ENCODE data around the gene CCDC134.
"Not testable (repeated sequence)": the region's sequence is repeated elsewhere in the genome, so short reads cannot be mapped to it uniquely, and the experiment has no call there.

CCDC134 gene

DNA sequence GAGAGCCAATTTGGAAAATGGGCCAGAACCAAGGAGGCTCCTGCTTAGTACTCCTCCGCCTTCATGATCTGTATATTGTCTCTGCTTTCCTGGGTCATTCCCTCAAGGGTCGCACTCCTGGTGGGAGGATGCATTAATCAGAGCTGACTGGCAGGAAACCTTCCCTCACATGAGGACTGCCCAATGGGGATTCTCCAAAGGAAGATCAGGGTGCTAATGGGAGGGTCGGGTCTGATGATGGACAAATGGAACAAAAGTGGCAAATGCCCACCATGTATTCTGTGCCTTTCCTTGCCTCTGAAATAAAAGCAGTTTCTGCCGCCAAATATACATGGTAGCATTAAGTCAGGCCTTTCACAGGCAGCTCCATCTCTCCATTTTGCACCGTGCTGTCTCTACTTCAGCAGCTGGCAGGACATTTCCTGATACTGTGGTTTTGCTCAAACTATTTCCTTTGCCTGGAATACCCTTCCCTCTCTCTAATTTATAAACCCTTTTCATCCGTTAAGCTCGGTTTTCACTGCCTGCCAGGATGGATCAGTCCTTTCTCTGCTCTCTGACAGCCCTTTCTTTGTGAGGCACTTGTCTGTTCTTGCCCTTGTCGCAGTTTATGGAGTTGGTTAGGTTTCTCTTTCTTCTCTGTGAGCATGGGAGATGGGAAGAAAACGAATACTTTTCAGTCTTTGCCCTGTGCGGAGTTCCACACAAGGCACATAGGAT, 45.9 kb downstream of the CCDC134 start:
- no peak for DNase-seq

- DNase-seq = no peak
These were observed 46.8 kb downstream of the CCDC134 start for GRCh38 chr22:41847300-41847699.

- DNase-seq = no peak
These were observed 48.0 kb downstream of the CCDC134 start for GRCh38 chr22:41848468-41848867.

DNA sequence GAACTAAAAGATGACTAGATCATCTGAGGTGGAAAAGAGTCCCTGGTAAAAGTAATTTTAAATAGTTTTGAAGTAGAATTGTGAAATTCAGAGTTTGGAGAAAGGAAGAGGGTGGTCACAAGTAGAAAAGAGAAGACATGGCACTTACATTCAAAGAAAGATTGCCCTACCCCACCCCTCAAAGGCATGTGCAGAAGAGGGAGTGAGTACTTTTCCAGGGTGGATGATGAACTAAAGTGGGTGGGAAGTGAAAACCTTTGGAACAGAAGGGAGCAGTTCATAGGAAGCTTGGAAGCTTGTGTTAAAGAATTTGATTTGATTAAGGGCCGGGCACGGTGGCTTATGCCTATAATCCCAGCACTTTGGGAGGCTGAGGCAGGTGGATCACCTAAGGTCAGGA, 56.0 kb downstream of the CCDC134 start:
- no peak for DNase-seq

GRCh38 chr22:41857155-41857859, 56.8 kb downstream of the CCDC134 start:
- DNase-seq = no peak

- no peak for DNase-seq
These were observed 57.4 kb downstream of the CCDC134 start for GRCh38 chr22:41857860-41858199.

DNA sequence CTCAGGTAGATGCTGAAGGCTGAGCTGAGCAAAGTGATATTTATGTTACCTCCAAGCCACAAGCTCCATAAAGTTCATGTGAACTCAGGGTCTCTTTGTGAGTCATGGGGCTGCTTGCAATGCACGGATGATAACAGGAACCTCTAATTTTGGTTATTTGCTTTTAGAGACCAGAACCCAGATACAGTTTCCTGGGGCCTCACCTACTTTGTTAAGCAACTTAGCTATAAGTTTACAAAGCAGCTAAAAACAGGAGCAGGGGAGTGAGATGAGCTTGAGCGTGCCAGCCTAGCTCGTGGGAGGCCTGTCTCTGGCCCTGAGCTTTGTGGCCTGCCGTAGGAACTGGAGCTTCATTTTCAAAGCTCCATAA, 61.7 kb downstream of the CCDC134 start:
- no peak for DNase-seq

- DNase-seq = no peak
These were observed 62.2 kb downstream of the CCDC134 start for GRCh38 chr22:41862530-41863266.

GRCh38 chr22:41863472-41863871, 63.0 kb downstream of the CCDC134 start:
- no peak for DNase-seq

GRCh38 chr22:41868556-41868955, 68.1 kb downstream of the CCDC134 start:
- DNase-seq = no peak

- not testable (repeated sequence) for DNase-seq
These were observed 69.6 kb downstream of the CCDC134 start for GRCh38 chr22:41870081-41870480.

- no peak for DNase-seq
These were observed 70.3 kb downstream of the CCDC134 start for GRCh38 chr22:41870786-41871185.

DNA sequence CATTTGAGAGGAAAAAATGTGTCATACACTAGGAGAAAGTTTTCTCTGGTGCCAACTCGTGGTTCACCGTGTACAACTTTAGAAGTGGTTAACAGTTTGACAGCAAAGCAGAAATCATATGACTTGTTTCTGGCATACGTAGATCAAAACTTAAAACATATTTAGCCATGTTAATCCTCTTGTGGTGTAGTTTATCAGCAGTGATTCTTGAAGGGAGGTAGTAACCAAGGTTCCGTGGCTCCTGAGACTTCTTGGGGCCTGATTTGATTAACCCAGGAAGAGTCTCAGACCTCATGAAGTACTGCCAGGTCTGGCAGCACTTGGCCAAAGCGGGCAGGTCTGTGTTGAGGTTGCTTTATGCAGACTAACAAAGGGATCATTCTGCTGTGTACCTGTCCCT, 72.9 kb downstream of the CCDC134 start:
- no peak for DNase-seq

GRCh38 chr22:41874090-41874489, 73.6 kb downstream of the CCDC134 start:
- no peak for DNase-seq

DNA sequence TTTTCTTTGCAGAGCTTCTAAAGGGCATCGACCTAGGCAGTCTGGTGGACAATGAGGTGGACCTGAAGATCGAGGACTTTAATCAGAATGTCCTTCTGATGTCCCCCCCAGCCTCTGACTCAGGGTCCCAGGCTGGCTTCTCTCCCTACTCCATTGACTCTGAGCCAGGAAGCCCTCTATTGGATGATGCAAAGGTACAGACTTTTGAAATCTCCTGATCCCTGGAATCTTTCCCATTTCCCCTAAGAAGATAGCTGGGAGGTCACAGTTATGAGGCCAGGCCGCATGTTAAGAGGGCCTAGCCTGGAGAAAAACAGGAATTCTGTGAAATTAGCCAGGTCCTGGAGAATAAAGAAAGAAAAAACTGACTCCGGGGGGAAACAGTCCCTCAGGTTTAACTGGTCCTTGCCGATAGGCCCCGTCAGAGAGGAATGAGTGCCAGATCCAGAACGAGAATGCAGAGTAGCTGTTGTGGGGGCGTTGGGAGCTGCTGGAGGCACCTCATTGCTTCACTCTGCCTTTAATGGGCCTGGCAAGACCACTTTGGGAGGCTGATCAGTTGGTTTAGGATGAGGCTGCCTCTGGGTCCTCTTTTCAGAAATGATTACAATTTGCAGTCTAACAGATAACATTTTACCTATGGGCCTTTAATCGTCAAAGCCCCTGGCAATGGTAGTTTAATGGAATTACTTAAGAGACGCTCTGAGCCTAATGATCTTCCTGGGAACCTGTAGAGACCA, 75.2 kb downstream of the CCDC134 start:
- DNase-seq = no peak

Measured in KG1 (cell line).